HG03025 (cell line): ENCODE measurements around the gene TENM4.

Source experiments
- ATAC-seq: cut with Tn5 transposase; IDR thresholded peaks from one replicate; pipeline ENCODE4 v1.9.1; 2021; ENCODE audit warnings: mild to moderate bottlenecking, moderate library complexity; ENCODE audit not compliant: unreplicated experiment, low FRiP score

TENM4 gene

DNA sequence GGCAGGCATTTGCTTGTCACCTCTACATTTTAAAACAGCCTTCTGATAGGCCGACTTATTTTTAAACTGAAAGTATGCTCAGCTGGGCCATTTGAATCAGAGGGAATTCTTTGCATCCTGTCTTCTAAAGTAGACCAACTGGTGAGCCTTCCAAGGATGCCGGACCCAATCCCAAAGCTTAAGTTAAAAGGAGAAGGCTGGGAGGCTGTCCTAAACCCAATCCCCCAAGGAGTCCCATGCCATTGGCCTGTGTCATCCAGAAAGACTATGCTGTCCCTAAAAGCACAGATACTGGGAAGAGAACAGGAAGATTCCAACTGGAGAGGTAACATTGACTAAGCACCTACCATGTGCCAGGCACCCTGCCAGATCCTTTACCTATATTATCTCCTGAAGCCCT lies 18.0 kb downstream of the TENM4 start:
- ATAC-seq = no peak

DNA sequence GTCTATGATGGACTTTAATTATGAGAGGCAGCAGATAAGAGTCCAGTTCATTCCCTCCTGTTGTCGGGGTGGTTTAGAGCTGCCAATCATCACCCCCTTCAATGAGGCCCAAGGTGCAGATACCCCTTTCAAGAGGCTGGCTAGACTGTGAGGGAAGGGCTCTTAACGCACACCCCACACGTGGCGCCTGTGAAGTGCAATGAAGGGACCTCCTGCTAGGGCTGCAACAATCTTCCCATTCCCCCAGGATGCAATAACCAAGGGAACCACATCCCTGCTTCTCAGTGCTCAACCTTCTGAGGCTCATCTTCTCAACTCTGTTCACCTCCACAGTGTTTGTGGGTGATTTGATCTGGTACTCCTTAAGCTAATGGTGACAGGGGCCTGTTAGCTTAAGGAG lies 19.0 kb downstream of the TENM4 start:
- ATAC-seq = no peak

DNA sequence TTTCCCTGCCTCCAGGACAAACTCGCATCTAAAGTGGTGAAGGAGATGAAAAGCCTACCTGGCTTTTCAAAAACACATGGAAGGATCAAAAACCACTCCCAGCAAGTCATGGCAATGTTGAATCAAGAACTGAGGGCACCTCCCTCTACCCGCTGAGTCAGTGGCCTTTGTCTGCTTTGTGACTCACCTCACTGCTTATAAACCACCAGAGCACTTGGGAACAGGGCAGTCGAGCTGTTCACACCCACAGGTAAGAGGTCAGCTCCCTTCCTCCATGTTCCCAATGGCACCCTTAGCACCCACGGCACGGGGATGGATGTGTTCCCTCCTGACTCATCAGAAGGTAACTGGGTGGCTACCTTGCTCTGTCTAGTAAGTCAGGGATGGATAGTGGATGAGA lies 21.7 kb downstream of the TENM4 start:
- no peak for ATAC-seq

DNA sequence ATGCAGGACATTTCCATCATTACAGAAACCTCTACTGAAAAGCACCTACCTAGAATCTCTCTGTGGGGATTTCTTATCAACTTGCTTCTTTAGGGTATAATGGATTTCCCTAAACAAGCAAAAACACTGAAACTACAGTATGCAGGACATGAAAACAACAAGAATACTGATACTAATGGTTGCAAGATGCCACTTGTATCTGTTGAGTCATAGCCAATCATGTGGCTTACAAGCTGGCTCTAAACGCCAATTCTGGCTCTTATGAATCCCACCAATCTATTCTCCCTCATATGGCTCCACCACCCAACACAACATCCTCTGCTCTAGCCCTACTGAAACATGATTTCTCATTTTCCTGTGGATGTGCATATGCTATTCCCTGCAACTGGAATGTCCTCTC lies 22.6 kb downstream of the TENM4 start:
- ATAC-seq = no peak

DNA sequence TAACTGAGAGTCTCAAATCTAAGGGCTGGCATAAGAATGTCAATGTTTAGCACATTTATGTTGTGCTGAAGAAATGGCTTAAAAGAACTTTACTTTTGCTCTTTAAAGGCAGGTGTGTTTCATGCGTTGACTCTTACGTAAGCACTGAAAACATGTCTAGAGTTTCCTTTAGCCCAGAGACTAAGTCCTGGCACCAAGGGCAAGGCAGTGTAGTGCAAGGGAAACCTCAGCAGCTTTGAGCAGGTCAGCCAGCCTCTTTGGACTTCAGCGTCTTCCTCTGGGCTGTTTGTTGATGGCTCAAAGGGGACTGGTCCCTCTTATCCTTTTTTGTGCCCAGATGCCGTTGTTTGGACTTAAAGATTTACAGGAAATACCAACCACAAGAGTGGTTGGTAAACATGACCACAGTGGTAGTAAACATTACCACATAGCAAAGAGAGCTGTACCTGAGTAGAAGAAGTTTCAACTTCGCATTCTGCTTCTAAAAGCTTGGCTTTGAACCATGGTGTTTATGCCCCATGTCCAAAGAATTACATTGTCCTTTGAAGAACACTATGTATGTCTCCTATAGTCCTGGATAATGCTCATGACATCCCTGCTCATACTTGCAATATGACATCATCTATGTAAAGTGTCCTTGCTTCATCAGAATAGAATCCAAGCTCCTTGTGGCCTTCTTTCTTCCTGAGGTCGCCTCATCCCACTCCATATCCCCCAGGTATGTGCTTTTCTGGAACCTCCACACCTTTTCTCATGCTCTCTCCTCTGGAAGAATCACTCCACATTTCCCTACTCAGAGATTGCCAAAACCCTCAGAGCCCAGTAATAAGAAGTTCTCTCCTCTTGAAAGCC lies 23.5 kb downstream of the TENM4 start:
- ATAC-seq = no peak

DNA sequence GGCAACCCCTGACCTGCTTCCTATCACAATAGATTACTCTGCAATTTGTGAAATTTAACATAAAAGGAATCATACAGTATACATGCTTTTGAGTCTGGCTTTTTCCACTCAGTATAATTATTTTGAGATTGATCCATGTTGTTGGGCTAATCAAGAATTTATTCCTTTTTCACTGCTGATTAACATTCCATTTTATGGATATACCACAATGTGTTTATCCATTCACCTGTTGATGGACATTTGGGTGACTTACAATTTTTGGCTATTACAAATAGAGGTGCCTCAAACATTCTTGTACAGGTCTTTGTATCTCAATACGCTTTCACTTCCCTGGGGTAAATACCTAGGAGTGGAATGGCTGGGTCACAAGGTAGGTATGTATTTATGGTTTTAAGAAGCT lies 24.9 kb downstream of the TENM4 start:
- no peak for ATAC-seq

DNA sequence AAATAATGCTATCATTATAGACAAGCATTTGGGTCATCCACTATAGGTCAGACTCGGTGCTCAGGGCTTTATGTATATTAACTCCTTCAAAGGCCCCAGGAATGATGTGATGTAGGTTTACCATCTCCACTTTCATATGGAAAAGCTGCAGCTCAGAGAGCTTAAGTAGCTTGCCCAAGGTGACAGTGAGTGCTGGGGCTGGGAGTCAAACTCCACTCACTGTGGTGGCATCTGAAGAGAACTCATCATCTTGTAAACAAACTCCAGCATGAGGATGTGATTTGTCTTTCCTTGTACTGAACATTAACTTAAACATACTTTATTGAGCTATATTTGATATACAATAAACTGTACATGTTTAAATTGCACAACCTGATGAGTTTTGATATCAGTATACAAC lies 25.4 kb downstream of the TENM4 start:
- ATAC-seq = no peak

DNA sequence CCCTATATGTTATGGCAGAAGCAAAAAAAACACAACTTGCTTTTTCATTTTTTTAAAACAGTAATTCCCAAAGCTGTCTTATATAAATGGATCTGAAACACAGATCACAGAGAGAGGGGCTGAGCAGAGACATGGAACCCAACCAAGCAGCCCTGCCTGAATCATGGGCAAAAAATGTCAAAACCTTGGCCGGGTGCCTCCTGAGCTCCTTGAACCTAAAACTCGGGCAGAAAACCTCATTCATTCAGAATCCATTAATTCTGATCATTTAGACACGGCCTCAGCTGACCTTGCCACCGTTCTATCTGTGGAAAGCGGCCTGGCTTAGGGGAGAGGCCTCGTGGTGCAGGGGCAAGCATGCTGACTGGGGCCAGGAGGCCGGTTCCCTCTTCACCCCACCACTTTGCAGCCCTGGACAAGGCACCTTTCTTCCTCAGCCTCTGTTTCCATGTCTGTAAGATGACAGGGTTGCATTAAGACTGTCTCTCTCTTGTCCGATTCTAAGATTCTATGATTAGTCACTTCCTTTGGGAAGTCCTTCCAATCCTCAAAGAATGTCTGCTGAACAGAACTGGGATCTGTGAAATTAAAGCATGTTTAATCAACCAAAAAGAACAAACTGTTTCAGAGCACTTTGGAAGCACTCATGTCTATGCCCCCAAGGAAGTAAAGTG lies 26.0 kb downstream of the TENM4 start:
- ATAC-seq = no peak

DNA sequence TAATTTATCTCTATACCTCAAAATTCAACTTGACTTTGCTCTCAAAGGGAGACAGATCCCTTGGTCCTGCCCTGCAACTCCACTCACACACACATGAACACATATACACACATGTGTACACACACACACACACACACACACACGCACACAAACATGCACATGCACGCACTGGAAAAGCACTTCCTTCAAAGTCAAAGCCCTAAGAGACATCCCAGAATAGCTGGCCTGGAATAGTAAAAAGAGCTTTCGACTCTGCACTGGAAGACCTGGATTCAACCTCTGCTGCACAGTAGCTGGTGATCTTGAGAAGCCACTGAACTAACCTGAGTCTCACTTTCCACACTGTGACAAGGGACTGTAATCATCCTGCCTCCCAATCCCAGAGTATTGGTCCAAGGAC lies 26.8 kb downstream of the TENM4 start:
- no peak for ATAC-seq

DNA sequence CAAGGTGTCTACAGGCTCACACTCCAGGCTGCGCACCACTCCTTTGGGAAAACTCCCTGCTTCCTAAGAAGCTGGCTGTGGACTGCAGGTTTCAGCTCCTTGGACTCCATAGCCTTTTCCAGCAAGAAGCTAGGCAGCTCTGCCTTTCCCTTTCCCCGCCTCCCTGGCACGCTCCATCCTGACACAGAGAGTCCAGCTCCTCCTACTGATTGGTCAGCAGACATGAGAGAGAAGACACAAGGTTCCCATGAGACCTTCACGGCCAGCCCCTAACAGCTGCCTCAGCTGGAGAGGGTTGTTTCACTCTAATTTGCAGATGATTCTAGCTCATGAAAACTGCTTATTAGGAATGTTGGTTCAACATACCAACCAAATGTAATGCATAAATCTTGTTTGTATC lies 27.6 kb downstream of the TENM4 start:
- no peak for ATAC-seq

DNA sequence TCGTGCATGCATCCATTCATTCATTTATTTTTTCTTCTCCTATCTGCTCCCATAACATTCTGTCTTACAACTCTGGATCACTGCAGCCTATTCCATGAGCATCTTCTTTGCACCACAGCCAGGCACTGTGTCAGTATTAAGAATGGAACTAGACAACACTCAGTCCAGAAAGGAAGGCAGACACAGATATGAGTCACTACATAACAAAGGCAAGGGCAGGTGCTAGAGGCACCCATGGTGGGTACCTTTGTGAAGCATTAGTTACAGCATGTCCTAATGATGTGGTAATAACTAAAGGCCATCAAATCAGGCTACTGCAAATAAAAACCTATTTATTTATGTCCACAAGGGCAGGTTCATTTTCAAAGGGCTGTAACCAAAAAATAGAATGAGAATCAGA lies 28.1 kb downstream of the TENM4 start:
- ATAC-seq = no peak

DNA sequence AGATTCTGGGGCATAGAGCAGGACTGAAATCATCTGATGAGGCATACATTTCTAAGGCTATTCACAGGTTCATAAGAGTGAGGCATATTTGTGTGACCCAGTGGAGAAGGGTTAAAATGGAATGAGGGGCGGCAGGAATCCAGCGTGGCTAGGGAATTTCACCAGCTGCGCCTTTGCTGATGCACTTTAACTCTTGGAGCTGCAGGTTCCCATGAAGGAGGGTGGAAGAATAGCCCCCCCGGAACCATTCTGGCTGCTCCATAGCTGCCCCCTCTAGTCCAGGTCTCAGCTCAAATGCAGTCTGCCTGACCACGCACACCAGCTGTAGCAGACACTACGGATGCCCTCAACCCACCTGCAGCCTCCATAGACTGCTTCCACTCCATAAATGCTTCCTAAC lies 31.5 kb downstream of the TENM4 start:
- ATAC-seq = no peak

DNA sequence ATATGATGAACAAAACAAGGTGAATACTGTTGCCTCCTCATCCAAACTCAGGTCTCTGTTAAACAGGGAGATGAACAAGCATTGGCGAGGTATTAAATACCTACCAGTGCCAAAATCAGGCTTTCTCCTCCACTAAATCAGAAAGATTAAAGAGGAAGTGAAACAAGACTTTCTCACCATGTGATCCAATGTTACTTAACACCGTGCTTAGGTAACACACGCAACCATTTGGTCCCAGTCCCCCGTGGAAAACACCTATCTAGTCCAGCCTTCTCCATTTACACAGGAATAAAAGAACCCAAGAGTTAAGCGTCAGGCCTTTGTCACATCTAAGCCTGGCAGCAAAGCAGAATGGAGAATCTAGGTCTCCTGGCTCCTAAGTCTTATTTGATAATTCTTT lies 34.5 kb downstream of the TENM4 start:
- ATAC-seq = peak; percentile 91

DNA sequence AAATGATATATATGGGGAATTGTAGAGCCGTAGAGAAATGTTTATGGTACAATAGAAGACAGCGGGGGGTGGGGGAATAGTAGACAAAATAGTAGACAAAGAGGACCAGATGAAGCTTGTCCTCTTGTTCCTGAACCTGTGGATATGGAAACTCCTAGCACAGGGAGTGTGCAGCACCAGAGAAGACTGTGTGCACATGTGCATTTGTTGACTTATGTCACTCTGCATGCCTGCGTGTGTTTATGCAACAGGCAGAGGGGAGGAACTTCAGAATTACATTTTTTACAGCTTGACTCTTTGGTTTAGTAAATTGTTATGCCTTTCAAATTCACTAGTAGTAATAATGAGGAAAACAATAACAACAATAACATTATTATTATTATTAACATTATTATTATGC lies 36.0 kb downstream of the TENM4 start:
- ATAC-seq = no peak

DNA sequence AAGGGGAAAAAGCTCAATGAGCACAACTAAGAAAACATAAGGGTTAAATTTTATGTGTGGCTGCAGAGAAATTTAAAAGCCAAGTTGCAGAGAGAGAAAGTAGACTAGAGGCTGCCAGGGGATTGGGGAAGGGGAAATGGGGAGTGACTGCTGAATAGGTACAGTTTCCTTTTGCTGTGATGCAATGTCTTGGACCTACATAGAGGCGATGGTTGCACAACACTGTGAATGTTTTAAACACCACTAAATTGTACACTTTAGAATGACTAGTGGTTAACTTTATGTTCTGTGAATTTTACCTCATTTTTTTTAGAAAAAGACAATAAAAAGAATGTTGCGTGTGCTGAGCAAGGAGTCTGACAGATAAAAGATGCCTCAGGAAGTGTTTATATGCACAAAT lies 36.5 kb downstream of the TENM4 start:
- ATAC-seq = no peak

DNA sequence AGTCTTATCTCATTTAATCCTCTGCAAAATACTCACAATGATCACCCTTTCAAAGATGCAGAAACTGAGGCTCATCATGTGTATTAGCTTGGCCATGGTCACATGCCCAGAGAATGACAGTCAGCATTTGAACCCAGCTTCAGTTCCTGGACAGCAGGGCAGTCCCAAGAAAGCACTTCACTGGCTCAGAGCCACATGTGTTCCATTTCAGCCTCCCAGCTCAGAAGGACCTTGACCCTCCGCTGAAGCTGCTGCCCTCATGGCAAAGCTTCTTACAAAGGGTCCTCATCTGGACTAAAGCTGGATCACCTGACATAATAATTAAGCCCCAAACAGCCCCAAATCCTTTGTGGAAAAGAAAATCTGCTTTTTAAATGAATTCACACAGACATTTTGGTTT lies 37.0 kb downstream of the TENM4 start:
- ATAC-seq = no peak

DNA sequence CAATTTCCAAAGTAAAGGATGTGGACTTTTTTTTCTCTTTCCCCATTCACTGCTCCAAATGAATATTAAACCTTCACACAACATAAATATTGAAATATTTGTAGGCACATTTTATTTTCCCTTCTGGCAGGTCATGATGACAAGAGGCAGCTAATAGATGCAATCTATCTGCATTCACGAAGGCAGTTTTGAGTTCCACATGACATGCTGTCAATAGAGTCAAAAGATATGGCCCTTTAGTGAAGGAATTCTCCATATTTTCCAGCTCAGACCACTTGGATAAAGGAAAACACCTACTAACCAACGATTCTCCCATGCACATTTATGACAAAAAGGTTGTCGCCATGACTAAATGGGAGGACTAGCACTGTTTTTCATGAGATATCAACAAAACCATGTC lies 37.9 kb downstream of the TENM4 start:
- ATAC-seq = no peak

DNA sequence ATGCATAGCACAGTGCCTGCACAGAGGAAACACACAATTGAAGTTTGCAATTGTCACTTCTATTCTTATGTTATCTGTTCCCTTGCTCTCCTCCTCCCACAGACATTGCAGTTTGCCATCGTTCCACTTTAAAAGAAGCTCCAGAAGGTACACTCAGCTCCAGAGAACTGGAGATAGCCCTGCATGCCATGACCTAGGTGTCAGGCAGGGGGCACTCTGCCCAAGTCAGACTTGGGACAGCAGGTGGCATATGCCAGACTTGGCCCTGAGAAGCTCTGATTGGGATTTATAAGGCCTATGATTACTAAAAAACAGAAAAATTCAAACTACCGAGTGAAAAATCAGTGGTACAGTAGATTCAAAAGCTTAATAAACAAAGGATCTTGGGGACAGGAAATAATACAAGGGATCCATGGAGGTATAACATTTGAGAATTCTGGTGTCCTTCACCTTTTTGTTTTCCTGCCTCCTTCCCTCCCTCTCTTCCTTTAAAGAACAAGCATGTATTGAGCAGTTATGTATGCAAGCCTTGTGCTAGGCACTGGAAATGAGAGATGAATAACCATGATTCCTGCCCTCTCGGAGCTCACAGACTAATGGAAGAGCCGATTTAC lies 40.0 kb downstream of the TENM4 start:
- ATAC-seq = no peak

DNA sequence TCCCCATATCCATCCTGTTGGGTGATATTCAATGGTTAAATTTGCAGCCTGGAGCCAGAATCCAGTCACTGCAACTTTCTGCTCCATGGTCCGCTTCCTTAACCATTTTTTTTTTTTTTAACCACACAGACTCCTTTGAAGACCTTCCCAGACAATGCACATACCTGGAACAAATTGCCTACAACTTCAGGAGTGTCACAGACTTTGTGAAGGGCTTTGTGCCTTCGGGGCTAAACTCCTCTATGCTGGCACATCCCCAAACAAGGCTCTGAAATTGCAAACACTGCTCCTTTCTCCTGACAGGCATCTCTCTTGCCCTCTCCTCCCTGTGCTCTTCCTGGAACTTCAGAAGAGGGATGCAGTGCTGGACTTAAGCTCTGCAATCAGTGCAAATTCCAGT lies 40.6 kb downstream of the TENM4 start:
- ATAC-seq = no peak

DNA sequence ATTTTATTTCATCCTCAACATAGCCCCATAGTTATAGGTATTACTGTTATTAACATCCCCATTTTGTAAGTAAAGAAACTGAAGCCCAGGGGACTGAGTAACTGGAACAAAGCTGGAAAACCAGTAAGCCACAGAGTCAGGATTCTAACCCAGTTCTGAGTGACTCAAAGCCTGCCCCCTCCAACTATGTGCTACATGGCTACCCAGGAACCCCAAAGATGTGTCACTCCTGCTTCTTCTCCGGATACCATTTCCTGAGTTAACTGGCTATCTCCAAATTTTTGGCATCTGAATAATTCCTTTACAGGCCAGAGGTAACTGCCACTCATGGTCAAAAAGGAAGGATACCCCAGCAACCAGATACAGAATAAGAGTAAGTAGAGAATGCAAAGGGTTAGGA lies 43.6 kb downstream of the TENM4 start:
- no peak for ATAC-seq

DNA sequence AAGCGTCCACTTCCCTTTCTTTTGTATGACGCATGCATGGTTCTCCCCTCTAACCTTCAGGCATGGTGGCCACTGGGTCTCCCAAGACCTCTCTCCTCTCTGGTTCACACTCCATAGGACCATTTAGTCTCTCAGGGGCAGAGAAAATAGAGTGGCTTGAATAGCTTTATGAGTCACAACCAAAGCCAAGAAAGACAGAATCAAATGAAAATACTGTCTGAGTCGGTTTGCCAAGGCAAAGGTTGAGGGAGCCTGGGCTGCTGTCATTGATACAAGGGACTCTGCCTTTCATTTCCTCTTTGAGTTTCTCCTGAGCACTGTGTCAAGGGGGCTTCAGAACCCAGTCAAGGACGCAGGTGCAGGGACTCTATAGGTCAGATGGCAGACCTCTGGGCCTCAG lies 44.2 kb downstream of the TENM4 start:
- ATAC-seq = no peak

DNA sequence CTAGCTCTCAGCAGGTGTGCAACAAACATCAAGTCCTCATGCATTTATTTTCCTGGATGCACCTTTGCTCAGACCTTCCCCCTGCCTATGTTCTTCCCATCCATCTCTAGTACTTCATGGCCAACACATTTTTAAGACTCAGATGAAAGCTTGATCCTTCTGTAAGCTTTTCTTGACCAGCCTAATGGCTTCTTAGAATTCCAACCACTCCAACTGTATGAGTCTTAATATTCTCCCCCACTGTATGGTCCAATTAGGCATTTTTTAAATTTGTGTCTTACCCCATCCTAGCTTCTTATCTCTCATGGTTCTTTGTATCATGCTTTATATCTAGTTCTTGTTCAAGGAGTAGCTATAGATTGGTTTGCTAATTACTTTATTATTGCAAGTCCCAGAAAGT lies 44.8 kb downstream of the TENM4 start:
- no peak for ATAC-seq
